HepG2 (cell line): Measurements from ENCODE around the gene MST1. TPM values are rescaled to one million over a fixed set of nuclear protein-coding genes. Genes with fewer than 3 reads are reported as not detected.

Source experiments
- AGO2 ChIP-seq: fragments of 200-400 bp; formaldehyde crosslinking; optimal IDR thresholded peaks from 2 replicates; pipeline ENCODE3; 2017; ENCODE audit warnings: mild to moderate bottlenecking, low read depth, low read length, moderate library complexity
- AKNA ChIP-seq: sonication (generic); formaldehyde crosslinking; IDR thresholded peaks from 2 replicates; pipeline ENCODE4 v1.4.0; 2020; ENCODE audit warnings: missing genetic modification reagents, borderline replicate concordance
- DNMT3B ChIP-seq: conservative IDR thresholded peaks from 2 replicates; pipeline ENCODE4 v1.6.1; 2016; ENCODE audit warnings: missing biosample characterization, control low read depth
- E2F5 ChIP-seq: sonication (generic); formaldehyde crosslinking; conservative IDR thresholded peaks from 2 replicates; pipeline ENCODE4 v1.4.0; 2020; ENCODE audit warnings: missing genetic modification reagents
- EHMT2 ChIP-seq: fragments of 200-600 bp; sonication (generic); IDR thresholded peaks from 2 replicates; pipeline ENCODE4 v1.7.0; 2017; ENCODE audit warnings: antibody characterized with exemption, low read depth, low read length, borderline replicate concordance
- GPBP1L1 ChIP-seq: sonication (generic); formaldehyde crosslinking; IDR thresholded peaks from 2 replicates; pipeline ENCODE4 v1.5.0; 2020; ENCODE audit warnings: mild to moderate bottlenecking, missing genetic modification reagents
- HIC2 ChIP-seq: sonication (generic); formaldehyde crosslinking; IDR thresholded peaks from 2 replicates; pipeline ENCODE4 v1.9.0; 2022; ENCODE audit warnings: low read depth, missing genetic modification reagents
- HNF1A ChIP-seq, 2 experiments: sonication (generic) in 1 of 2; formaldehyde crosslinking in 1 of 2; IDR thresholded peaks; 2 replicates each; pipeline versions ENCODE4 v1.4.0 to v1.6.1; 2016 to 2020; ENCODE audit warnings: borderline replicate concordance in 1 of 2, low read depth in 1 of 2, mild to moderate bottlenecking in 1 of 2, missing genetic modification reagents in 1 of 2
- KMT2B ChIP-seq: IDR thresholded peaks from 2 replicates; pipeline ENCODE4 v1.6.1; 2016; ENCODE audit warnings: missing genetic modification reagents, missing compliant biosample characterization
- NFE2L1 ChIP-seq: sonication (generic); formaldehyde crosslinking; IDR thresholded peaks from 2 replicates; pipeline ENCODE4 v1.4.0; 2020; ENCODE audit warnings: missing genetic modification reagents, mild to moderate bottlenecking, borderline replicate concordance
- SIX1 ChIP-seq: sonication (generic); formaldehyde crosslinking; IDR thresholded peaks from 2 replicates; pipeline ENCODE4 v1.4.0; 2020; ENCODE audit warnings: missing genetic modification reagents, borderline replicate concordance
- SNRNP70 ChIP-seq: fragments of 200-400 bp; formaldehyde crosslinking; IDR thresholded peaks from 2 replicates; pipeline ENCODE4 v1.6.1; 2017; ENCODE audit warnings: mild to moderate bottlenecking, low read depth, low read length, moderate library complexity
- ZBTB38 ChIP-seq: sonication (generic); formaldehyde crosslinking; IDR thresholded peaks from 2 replicates; pipeline ENCODE4 v1.5.1; 2020; ENCODE audit warnings: mild to moderate bottlenecking, missing genetic modification reagents
- ZFP82 ChIP-seq: sonication (generic); formaldehyde crosslinking; IDR thresholded peaks from 2 replicates; pipeline ENCODE4 v1.5.1; 2020; ENCODE audit warnings: mild to moderate bottlenecking, missing genetic modification reagents, borderline replicate concordance
- ZNF567 ChIP-seq: sonication (generic); formaldehyde crosslinking; IDR thresholded peaks from 2 replicates; pipeline ENCODE4 v1.8.1; 2023; ENCODE audit warnings: mild to moderate bottlenecking, missing genetic modification reagents, borderline replicate concordance
- ZNF83 ChIP-seq: sonication (generic); formaldehyde crosslinking; IDR thresholded peaks from 2 replicates; pipeline ENCODE4 v1.4.0; 2020; ENCODE audit warnings: missing genetic modification reagents, mild to moderate bottlenecking, borderline replicate concordance
- polyA plus RNA-seq, 8 experiments: library from polyadenylated mRNA; depleted of rRNA in 3 of 8; stranded (reverse) in 7 of 8; unstranded in 1 of 8; fragments of >200 nt; fragmentation: Illumina TruSeq in 4 of 8; extraction: Trizol in 4 of 8; gene quantifications; 2 replicates each; pipeline versions ENCODE4 v1.2.1 to v1.2.3, GENCODE V29; 2011 to 2016; ENCODE audit warnings: low read depth in 4 of 8, missing spikeins in 1 of 8, mixed read lengths in 1 of 8; ENCODE audit not compliant: insufficient read depth in 1 of 8
- total RNA-seq, 5 experiments: library from RNA; depleted of rRNA; stranded (reverse); fragments of >200 nt; fragmentation: Illumina TruSeq; extraction: Trizol; gene quantifications; 2 replicates each; pipeline ENCODE4 v1.2.3, GENCODE V29; 2016; ENCODE audit warnings: low read depth in 1 of 5

The MST1 gene
- total and polyA plus RNA-seq, 2 of the 13 experiments (the other 11 are each of a cell fraction or from before 2014, with no cell fraction given) = 189 to 452 TPM

- TF ChIP-seq GPBP1L1 = no peak
- no peak for TF ChIP-seq NFE2L1 (CRISPR knock-in tag)
- TF ChIP-seq ZNF567 (CRISPR knock-in tag) = no peak
- TF ChIP-seq HNF1A (IDR thresholded peaks at IDR 0.05; ENCODE audit: low read depth) = no peak
- TF ChIP-seq HNF1A (CRISPR knock-in tag; IDR thresholded peaks at IDR 0.05; ENCODE audit: borderline replicate concordance) = no peak
- no peak for TF ChIP-seq ZFP82 (CRISPR knock-in tag)
- no peak for TF ChIP-seq EHMT2
- TF ChIP-seq AGO2 = peak; percentile 57
- no peak for TF ChIP-seq DNMT3B (CRISPR knock-in tag)
- TF ChIP-seq ZNF83 (CRISPR knock-in tag) = no peak
- TF ChIP-seq HIC2 (CRISPR knock-in tag) = no peak
- TF ChIP-seq KMT2B (CRISPR knock-in tag) = no peak
- TF ChIP-seq SNRNP70 = no peak
- no peak for TF ChIP-seq AKNA (CRISPR knock-in tag)
- no peak for TF ChIP-seq SIX1
- peak; percentile 42; the same call in 1 of the 2 replicates for TF ChIP-seq ZBTB38 (CRISPR knock-in tag)
- TF ChIP-seq E2F5 = no peak
Observed at GRCh38 chr3:49703443-49703927, 14.2 kb upstream of the MST1 start (continued).
